Measurements from ENCODE around the gene NPDC1.
"Not testable (repeated sequence)": the region's sequence is repeated elsewhere in the genome, so short reads cannot be mapped to it uniquely, and the experiment has no call there.

Gene NPDC1

DNA sequence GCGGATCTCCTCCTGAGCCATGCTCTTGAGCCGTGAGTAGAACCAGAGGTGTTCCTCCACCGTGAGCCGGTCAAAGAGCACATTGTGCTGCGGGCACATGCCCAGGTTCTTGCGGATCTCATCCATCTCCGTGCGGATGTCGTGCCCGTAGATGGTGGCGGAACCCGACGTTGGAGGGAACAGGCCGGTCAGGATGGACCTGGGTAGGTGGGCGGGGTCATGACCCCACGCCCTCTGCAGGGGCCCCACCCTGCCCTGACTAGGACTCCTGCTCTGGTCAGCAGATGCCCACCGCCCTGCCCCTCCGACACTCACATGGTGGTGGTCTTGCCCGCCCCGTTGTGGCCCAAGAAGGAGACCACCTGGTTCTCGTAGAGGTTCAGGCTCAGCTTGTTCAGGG, 30.0 kb downstream of the NPDC1 start:
- in situ Hi-C loops (cut with MboI; ENCODE audit: low sequenced_read_pairs), result no loop called here

DNA sequence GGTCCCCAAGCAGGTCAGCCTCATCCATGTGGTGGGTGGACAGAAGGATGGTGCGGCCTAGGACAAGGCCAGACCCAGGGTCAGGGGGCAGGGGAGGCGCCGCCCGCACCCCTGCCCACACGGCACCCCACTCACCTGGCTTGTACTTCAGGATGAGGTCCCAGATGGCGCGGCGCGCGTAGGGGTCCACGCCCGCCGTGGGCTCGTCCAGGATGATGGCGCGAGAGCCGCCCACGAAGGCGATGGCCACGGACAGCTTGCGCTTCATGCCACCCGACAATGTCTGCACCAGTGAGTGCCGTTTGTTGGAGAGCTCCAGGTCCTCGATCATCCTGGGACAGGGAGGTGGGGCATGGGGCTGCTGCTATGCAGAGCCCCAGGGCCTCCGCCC, 30.4 kb downstream of the NPDC1 start:
- in situ Hi-C loops (cut with MboI; ENCODE audit: low sequenced_read_pairs), result no loop called here

DNA sequence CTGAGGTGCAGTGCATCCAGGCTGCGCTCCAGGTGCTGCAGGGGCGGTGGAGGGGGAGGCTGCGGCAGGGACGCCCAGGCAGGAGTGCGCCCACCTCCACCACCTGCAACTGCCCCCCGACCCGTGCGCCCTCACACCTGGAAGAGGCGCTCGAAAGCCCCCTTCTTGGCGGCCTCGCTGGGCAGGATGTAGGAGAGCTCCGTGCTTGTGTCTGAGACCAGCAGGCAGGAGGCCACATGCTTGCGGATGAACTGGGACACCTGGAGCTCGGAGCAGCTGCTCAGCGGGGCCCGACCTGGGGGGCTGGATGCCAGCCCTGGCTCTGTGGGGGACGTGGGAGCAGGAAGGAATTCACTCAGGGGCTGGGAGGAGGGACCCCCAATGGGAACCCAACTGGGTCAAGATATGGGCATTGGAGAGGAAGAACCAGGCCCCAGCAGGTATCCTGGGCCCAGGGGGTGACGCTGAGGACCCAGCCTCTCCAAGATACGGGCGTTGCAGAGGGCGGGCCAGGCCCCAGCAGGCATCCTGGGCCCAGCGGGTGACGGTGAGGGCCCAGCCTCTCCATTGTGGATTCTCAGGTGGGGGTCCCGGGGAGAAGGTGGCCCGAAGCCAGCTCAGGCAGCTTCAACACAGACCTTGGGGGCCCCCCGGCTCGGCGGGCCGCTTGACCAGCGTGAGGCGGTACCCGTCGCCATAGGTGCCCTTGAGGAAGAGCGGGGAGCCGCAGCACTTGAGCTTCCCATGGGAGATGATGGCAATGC, 31.0 kb downstream of the NPDC1 start:
- in situ Hi-C loops (cut with MboI; ENCODE audit: low sequenced_read_pairs), result no loop called here

DNA sequence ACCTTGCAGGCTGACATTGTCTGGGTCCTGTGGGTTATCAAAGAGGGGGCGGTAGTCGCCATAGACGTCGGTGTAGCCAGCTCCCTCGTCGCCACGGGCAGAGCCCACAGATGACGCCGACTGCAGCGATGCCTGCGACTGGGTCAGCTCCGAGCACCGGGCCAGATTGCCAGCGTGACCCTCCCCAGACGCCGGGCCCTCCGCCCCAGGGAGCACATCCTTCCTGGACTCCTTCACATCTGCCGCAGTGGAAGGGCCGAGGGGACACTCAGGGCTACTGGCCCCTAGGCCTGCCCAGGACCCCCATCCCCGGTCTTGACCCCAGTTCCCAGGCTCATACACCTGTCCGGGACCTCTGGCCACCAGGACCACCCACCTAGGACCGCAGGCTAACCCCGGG, 31.8 kb downstream of the NPDC1 start:
- in situ Hi-C loops (cut with MboI; ENCODE audit: low sequenced_read_pairs), result no loop called here

DNA sequence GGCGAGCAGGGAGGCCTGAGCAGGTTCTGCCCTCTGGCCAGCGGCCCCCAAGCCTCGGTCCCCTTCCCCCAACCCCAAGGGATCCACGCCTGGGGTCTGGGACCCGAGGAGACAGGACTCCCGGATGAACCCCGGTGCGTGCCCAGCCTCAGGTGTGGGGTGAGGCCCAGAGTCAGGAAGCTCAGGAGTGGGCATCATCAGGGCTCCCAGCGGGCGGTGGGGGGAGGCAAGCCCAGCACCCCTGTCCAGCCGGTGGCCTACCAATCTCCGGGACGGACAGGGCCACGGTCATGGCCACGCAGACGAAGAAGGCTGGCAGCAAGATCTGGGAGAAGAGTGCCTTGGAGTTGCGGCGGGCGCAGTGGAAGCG, 32.4 kb downstream of the NPDC1 start:
- in situ Hi-C loops (cut with MboI; ENCODE audit: low sequenced_read_pairs), result no loop called here

DNA sequence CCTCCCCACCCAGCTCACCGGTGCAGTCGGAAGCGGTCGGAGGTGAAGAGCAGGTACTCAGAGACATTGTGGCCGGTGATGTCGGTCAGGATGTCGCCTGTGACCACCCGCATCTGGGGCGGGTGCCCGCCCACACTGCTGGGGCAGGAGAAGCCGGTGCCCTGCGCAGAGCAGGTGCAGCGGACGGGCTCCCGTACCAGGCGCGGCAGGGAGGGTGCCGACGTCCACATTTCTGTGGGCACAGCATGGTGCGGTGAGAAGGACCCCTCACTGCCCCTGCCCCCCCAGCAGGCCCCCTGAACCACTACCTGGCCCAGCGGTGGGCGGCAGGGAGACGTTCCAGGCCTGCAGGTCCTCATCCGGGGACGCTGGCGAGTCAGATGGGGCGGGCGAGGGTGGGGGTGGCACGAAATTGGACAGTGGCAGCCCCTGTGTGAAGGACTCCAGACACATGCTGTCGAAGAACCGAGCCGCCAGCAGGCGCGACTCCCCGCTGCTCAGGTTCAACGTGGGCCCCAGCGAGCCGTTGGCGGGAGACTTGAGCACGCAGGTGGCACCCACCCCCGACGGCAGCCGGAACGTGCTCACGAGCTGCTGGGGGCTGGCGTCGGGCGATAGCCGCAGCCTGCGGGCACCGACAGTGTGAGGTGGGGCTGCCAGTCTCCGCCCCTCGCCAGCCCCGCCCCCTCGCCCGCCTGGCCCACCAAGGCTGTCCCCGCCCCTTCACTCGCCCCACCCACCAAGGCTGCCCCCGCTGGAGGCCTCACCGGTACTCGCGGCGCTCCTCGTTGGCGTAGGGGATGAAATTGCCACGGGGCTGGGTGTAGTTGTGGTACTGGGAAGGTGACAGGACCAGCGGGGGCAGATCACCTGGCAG, 33.0 kb downstream of the NPDC1 start:
- in situ Hi-C loops (cut with MboI; ENCODE audit: low sequenced_read_pairs), result no loop called here

DNA sequence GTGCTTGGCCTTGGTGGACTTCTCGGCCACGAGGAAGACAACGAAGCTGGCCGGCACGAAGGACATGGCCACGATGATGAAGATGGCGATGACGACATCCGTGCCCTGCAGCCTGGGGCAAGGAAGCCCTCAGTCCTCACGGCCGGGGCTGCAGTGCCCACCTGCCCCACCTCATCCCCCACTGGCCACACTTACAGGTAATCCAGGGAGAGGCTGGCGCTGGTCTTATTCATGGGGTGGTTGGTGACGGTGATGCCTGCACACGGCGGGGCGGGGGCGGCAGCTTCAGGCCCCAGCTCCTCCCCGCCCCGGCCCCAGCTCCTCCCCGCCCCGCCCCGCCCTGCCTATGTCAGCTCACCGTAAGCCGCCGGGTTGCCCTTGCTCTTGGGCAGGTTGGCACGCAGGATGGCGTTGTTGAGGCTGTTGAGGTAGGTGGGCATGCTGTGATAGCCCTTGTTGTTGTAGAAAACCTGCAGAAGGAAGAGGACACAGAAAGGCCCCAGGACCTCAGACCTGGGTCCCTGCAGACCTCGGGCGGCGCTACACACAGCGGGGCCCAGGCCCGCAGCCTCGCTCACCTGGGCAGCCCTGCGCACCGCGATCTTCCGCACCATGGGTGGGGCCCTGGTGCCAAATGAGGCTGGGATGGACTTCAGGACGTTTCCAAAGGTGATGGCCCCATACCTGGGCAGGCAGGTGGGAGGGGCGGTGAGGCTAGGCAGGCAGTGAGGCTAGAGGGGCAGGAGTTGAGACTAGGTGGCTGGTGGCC, 33.9 kb downstream of the NPDC1 start:
- in situ Hi-C loops (cut with MboI; ENCODE audit: low sequenced_read_pairs), result no loop called here

DNA sequence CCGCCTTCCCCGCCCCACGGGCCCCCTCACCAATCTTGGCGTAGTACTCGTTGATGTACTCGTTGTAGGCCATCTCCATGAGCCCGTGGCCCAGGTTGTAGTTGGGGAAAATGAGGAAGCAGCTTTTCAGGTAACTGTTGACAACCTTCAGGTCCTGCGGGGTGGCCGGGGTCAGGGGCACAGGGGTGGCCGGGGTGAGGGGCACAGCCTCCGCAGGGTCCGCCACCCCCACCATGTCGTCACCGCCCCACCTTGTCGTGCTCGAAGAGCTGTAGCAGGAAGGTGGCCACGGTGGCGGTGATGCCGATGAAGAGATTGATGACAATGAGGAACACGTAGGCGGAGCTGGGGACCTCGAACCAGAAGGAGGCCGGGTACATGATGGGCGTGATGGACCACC, 34.8 kb downstream of the NPDC1 start:
- in situ Hi-C loops (cut with MboI; ENCODE audit: low sequenced_read_pairs), result no loop called here

DNA sequence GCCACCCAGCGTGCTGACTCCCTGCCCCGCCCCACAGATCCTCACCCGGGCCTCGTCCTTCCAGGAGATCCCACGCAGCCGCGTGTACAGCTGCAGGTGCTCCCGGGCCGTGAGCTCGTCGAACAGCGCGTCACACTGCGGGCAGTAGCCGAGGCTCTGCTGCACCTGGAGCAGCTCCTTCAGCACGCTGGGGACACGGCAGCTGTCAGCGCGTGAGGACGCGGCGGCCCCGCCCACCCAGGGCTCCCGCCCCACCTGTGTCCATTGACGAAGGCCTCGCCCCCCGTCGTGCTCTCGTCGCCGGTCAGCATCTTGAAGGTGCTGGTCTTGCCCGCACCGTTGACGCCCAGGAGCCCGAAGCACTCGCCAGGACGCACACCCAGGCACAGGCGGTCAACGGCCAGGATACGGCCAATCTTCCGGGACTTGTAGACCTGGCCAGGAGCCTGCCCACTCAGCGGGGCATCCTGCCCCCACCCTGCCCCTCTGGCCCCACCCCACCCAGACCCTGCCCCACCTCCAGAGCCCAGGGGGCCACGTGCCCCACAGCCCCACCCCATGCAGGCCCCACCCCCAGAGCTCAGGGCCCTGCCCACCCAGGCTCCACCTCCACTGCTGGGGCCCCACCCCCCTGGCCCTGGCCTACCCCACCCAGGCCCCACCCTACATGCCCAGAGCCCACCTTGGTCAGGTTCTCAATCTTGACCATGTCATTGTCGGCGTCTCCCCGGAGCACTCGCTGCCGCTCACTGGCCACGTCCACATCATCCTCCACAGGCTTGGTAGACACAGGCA, 35.8 kb downstream of the NPDC1 start:
- in situ Hi-C loops (cut with MboI; ENCODE audit: low sequenced_read_pairs), result no loop called here

DNA sequence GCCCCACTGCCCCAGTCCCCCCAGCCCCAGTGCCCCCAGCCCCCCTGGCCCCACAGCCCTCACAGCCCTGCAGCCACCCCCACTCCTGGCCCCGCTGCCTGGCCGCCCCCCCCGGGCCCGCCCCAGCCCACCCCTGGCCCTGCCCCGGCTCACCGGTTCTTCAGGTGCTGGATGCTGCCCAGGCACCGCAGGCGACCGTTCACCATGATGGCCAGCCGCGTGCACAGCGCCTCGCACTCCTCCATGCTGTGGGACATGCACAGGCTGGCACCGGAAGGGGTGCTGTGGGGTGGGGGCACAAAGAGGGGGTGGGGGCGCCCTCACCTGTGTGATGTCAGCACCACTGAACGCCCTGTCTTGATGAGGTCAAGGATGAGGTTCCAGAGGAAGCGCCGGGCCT, 36.8 kb downstream of the NPDC1 start:
- in situ Hi-C loops (cut with MboI; ENCODE audit: low sequenced_read_pairs), result no loop called here

DNA sequence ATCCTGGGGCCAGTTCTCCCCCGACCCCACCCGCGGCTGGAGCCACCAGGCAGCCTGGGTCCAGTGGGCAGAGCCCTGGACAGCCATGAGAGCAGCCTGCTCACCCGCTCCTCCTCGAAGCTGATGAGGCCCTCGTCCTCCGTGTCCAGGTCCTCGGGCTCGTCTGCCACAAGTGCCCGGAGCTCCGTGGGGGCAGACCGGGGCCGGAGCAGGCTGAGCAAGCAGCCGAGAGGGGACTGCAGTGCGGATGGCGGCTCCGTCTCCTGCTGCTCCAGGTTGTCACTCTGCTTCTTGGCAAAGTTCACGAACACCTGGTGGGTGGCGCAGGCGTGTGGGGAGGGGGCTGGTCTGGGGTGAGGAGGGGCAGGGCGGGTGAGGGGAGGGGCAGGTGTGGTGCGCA, 37.7 kb downstream of the NPDC1 start:
- in situ Hi-C loops (cut with MboI; ENCODE audit: low sequenced_read_pairs), result no loop called here

DNA sequence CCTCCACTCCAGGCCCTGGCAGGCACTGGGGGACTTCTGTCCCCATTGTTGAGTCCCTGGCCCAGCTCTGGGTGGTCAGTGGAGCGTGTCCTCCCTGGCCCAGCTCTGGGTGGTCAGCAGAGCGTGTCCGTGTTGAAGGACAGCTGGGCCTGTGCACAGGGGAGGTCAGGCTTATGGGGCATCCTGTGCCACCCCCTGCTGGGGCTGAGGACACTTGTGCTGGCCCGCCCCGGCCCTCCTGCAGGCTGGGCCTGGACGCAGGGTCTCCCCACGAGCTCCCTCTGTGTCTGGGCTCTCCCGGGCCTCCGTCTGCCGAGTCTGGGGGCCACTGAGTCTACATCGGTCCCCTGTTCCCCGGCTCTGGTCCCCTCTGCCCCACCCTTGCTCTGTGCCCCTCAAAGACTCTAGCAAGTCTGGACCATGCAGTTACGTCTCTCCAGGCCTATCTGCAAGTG, 38.1 kb downstream of the NPDC1 start:
- in situ Hi-C loops (cut with MboI; ENCODE audit: low sequenced_read_pairs), result no loop called here

DNA sequence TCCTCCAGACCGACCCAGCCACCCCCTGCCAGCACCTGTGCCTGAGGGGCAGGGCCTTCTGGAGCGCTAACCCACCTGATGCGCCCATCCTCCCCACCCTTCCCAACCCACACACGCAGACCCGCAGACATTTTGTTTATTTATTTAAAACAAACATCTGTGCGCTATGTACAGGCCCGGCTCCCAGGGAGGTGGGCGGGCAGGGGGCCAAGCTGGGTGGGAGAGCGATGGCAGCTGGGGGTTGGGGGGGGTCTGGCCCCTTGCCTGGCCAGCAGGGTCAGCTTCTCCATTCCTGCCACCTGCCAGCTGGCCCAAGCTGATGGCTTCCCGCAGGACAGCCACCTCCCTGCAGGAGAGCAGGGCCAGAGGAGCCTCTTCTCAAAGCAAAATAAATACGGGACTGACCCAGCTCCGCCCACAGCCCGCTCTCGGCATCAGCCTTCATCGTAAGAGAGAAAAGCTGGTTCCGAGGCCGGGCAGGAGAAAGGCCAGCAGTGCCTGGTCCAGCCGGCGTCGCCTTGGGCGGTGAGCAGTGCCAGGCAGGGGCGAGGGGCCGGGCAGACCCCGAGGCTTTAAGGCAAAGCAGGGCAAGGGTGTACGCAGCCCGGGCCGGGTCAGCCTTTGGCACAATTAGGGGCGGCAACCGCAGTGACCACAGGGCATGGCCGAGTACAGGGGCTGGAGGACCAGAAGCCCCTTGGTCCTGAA, 38.7 kb downstream of the NPDC1 start:
- in situ Hi-C loops (cut with MboI; ENCODE audit: low sequenced_read_pairs), result no loop called here

DNA sequence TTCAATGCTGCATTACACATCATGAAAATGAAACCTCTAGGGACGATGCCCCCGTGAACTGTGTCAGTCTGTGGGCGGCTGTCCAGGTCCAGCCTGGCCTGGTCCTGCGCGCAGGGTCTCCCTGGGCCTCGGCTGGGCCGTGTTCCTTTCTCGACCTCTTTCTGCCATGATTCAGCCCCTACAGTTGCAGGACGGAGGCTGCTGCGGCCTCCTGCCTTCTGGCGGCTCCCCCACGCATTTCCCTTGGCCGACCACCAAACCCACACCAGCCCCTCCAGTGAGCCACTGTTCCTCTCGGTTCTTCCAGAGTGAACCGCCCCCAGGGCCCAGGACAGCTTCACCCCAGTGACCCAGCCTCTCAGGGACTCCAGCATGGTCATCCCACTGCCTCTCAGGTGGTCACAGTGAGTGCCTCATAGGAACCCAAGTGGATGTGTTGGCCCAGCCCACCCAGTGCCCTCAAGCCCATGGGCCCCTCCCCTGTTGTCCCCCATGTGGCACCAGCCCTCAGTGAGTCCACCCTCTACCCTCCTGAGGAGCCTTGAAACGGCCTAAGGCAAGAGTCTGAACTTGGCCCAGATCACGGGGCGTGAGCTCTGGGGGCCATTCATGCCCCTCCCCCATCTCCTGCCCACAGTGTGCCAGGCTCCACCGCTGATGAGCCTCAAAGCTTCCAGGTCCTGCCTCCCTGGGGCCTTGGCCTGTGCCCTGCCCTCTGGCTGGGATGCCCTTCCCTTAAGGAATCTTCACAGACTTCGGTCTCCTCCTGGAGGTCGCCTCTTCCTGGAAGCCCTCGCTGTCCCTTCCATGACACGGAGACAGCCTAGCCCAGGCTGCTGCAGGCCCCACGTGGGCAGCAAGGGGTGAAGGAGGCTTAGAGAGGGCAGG, 39.6 kb downstream of the NPDC1 start:
- in situ Hi-C loops (cut with MboI; ENCODE audit: low sequenced_read_pairs), result no loop called here

DNA sequence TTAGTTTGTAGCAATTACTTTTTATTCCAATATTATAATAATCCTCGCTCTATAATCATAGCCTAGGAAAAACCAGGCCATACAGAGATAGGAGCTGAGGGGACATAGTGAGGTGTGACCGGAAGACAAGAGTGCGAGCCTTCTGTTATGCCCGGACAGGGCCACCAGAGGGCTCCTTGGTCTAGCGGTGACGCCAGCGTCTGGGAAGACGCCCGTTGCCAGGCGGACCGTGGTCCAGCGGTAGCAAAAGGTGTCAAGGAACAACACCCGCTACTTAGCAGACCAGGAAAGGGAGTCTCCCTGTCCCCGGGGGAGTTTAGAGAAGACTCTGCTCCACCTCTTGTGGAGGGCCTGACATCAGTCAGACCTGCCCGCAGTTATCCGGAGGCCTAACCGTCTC, 41.7 kb downstream of the NPDC1 start:
- in situ Hi-C loops (cut with MboI; ENCODE audit: low sequenced_read_pairs), result not testable (repeated sequence)

DNA sequence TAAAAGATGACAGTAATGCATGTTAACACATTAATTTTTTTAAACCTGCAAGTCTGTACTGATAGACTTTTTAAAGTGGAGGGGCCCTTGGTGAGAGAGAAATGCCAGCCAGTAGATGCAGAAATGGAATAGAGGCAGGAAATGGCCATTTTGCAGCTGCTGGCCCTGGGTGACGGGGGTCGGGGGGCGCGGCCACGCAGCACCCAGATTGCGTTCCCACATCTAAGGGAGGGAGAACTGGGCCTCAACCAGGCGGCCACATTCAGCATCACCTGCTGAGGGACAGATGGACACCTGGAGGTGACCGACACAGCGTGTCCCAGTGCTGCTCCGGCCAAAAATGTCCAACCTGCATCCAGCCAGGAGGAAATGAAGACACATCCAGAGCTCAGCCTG, 43.3 kb downstream of the NPDC1 start:
- in situ Hi-C loops (cut with MboI; ENCODE audit: low sequenced_read_pairs), result no loop called here

DNA sequence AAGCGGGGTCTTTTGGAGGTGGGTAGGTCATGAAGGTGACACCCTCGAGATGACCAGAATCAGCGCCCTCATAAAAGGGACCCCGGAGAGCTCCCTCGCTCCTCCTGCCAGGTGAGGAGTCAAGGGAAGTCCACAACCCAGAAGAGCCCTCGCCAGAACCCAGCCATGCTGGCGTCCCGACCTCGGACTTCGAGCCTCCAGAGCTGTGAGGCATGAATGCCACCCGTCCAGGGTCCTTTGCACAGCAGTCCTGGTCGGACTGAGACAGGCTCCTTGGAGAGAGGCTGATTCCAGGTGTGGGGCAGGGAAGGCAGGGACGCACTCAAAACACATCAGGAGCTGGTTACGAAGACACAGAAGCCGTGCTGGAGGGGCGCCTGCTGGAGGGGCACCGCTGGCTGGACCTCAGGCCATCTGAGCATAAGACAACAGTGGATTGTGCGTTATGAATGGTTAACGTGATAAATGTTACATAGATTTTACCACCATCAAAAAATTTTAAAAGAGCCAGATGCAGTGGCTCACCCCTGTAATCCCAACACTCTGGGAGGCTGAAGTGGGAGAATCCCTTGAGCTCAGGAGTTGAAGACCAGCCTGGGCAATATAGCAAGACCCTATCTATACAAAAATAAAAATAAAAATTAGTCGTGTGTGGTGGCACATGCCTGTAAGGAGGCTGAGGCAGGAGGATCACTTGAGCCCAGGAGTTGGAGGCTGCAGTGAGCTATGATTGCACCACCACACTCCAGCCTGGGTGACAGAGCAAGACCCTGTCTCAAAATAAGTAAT, 43.9 kb downstream of the NPDC1 start:
- in situ Hi-C loops (cut with MboI; ENCODE audit: low sequenced_read_pairs), result no loop called here

DNA sequence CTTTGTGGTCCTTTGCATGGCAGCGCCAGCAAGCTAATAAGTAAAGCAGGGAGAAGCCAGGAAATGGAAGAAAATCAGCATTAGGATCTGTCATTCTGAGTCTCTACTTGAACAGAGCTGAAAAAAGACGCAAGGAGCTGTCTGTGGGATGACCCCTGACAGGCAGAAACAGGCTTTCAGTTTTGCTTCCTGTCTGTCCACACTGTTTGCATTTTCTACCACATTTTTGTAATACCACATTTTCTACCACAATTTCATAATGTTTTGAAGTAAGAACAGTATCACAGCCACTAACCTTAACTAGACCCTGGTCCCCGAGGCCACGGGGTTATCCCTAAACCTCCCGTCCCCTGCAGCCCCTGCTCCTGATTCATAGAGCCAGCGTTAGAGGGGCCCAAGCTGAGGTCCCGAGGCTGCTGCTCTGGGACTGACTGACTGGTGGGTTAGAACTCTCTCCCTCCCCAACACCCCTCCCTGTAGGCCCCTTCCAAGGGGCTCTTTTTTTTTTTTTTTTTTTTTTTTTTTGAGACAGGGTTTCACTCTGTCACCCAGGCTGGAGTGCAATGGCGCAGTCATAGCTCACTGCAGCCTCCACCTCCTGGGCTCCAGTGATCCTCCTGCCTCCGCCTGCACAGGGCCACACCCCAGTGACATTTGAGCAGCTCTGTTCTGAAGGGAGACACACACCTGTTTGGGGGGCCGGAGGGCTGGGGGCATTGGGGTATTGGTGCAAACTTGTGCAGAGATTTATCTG, 45.6 kb downstream of the NPDC1 start:
- in situ Hi-C loops (cut with MboI; ENCODE audit: low sequenced_read_pairs), result no loop called here
